ENCODE results near the gene KLF12. TPM values are rescaled to one million over a fixed set of nuclear protein-coding genes. Genes with fewer than 3 reads are reported as not detected.

The KLF12 gene
- total RNA-seq, 1 donor from 2014 or later: 21.7 TPM

DNA sequence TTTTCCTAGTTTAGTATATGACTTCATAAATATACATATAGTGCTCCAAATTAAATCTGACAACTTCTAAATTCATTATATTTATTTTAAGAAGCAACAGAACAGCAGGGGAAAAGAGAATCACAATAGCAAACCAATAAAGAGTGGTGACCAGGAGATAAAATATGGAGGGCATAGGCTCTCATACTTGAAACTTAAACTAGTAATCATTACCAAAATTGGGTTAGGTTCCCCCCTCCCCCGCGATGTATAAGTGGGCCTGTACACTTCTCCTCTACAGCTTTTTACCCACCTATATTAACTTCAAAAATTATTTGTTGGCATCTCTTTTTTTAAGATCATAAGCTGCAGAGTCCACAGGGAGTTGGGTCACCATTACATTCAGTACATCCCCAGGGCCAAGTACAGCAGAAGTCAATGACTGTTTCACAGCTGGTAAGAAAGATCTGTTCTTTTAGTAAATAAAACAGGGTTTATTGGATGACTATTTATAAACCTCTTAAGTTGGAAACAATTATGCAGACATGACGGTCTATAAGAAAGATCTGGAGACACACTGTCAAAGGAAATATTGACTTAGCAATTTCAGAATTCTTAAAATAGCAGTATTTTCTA lies 29.4 kb downstream of the KLF12 start:
- H3K4me3 Mint-ChIP-seq: no peak overlapping the region
- H3K27me3 Mint-ChIP-seq: no peaks in the 10 kb centered on the region
- H3K4me1 Mint-ChIP-seq: peaks cover 5% of the 10 kb centered on the region
- no peak for DNase-seq
- H3K27ac Mint-ChIP-seq: no peak overlapping the region
- peaks cover 7% of the 10 kb centered on the region for H3K9me3 Mint-ChIP-seq
- peaks cover 19% of the 10 kb centered on the region for H3K36me3 Mint-ChIP-seq (ENCODE audit: low read depth)
- intact Hi-C loops (cut with micrococcal nuclease): no loop called here

DNA sequence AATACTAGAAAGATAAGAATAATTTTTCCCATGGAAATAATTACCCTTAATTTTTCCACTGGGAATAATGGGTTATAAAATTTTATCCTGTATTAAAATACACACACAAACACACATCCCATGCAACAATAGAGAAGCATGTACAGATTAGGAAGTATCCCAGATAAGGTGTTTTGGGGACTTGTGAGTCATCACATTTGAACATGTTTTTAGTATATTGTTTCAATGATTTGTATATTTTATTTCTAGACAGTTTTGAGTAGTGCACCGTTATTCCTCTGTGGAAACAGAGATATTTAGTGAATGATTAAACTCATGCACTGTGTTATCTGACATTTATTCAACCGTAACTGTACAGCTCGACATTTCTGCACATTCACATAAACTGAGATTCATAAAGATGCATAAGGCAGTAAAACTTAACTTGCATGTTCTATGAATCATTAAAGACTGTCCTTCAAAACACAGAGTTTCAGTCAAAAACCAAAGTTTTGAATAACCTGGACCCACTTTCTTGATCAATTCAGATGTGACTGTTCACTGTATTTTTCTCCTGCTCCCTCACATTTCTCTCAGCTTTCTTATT lies 30.1 kb downstream of the KLF12 start:
- intact Hi-C loops (cut with micrococcal nuclease): no loop called here
- Mint-ChIP-seq H3K9me3 (peaks cover 7% of the 10 kb centered on the region), H3K4me1 (peaks cover 5% of the 10 kb centered on the region), H3K36me3 (ENCODE audit: low read depth) (peaks cover 18% of the 10 kb centered on the region), H3K27me3 (no peaks in the 10 kb centered on the region), H3K4me3 (no peak overlapping the region), H3K27ac (no peak overlapping the region)
- no peak for DNase-seq

GRCh38 chr13:74103196-74103595 lies 31.0 kb downstream of the KLF12 start:
- Mint-ChIP-seq H3K27ac (no peak overlapping the region), H3K36me3 (ENCODE audit: low read depth) (peaks cover 15% of the 10 kb centered on the region), H3K4me3 (no peak overlapping the region), H3K9me3 (peaks cover 7% of the 10 kb centered on the region), H3K4me1 (peaks cover 5% of the 10 kb centered on the region), H3K27me3 (no peaks in the 10 kb centered on the region)
- no peak for DNase-seq
- intact Hi-C loops (cut with micrococcal nuclease): no loop called here

- Mint-ChIP-seq H3K27ac (no peak overlapping the region), H3K4me1 (peaks cover 5% of the 10 kb centered on the region), H3K4me3 (no peak overlapping the region), H3K27me3 (no peaks in the 10 kb centered on the region), H3K36me3 (ENCODE audit: low read depth) (peaks cover 15% of the 10 kb centered on the region), H3K9me3 (peaks cover 7% of the 10 kb centered on the region)
- DNase-seq: no peak
- intact Hi-C loops (cut with micrococcal nuclease): no loop called here
Measured at GRCh38 chr13:74102691-74103090, 31.5 kb downstream of the KLF12 start.

DNA sequence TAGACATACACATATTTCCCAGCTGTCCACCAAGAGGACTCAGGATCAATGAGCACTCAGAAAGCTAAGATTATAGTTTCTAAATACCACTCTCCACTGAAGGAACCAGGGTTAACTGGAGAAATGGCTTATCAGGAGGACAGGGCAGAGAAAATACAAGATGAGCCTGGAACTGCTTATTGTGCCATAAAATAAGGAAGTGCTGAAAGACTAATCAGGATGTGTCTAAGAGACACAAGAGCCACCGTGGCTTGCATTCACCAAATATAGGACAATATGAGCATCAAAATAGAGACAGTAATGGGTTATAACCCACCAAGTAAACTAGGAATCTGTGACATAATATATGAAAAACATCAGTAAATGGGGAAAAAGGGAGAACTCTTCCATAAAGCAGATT lies 32.8 kb downstream of the KLF12 start:
- Mint-ChIP-seq H3K27me3 (no peaks in the 10 kb centered on the region), H3K4me3 (no peak overlapping the region), H3K27ac (no peak overlapping the region), H3K9me3 (peaks cover 7% of the 10 kb centered on the region), H3K4me1 (peaks cover 3% of the 10 kb centered on the region), H3K36me3 (ENCODE audit: low read depth) (peaks cover 11% of the 10 kb centered on the region)
- DNase-seq: no peak
- intact Hi-C loops (cut with micrococcal nuclease): no loop called here

- Mint-ChIP-seq H3K9me3 (peaks cover 11% of the 10 kb centered on the region), H3K36me3 (ENCODE audit: low read depth) (peaks cover 11% of the 10 kb centered on the region), H3K27me3 (no peaks in the 10 kb centered on the region), H3K4me1 (peaks cover 6% of the 10 kb centered on the region), H3K27ac (no peak overlapping the region), H3K4me3 (no peak overlapping the region)
- no peak for DNase-seq
- intact Hi-C loops (cut with micrococcal nuclease): no loop called here
Measured at GRCh38 chr13:74098077-74098476, 36.1 kb downstream of the KLF12 start.

GRCh38 chr13:74097116-74097515 lies 37.1 kb downstream of the KLF12 start:
- no peak overlapping the region for H3K27ac Mint-ChIP-seq

DNA sequence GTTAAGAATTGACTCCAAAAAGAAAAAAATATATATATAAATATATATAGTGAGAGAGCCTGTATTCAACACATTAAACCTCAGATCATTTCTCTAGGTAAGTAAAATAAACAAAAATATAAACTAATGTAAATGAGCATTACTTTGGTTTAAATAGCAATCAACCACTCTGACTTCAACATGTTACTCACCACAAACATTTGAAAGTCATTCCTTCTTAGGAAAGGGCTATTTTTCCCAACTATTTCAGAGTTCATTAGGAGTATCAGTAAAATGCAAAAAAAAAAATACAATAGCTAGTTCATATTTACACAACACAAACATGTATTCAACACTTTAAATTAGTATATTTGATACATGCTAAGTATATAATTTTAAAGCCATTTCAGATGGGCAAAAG lies 40.5 kb downstream of the KLF12 start:
- intact Hi-C loops (cut with micrococcal nuclease): loop anchor here (5.0 kb wide), 1 partner anchor 39 kb away; the partner anchor contains the start of gene KLF12
- H3K4me1 Mint-ChIP-seq: peaks cover 26% of the 10 kb centered on the region
- no peak overlapping the region for H3K4me3 Mint-ChIP-seq
- peaks cover 9% of the 10 kb centered on the region for H3K36me3 Mint-ChIP-seq (ENCODE audit: low read depth)
- DNase-seq: no peak
- peaks cover 7% of the 10 kb centered on the region for H3K9me3 Mint-ChIP-seq
- H3K27ac Mint-ChIP-seq: no peak overlapping the region
- no peaks in the 10 kb centered on the region for H3K27me3 Mint-ChIP-seq

More at GRCh38 chr13:74097116-74097515, 37.1 kb downstream of the KLF12 start:
- peaks cover 7% of the 10 kb centered on the region for H3K9me3 Mint-ChIP-seq
- intact Hi-C loops (cut with micrococcal nuclease): no loop called here
- peaks cover 10% of the 10 kb centered on the region for H3K4me1 Mint-ChIP-seq
- H3K4me3 Mint-ChIP-seq: no peak overlapping the region
- H3K36me3 Mint-ChIP-seq (ENCODE audit: low read depth): peaks cover 9% of the 10 kb centered on the region
- DNase-seq: no peak
- no peaks in the 10 kb centered on the region for H3K27me3 Mint-ChIP-seq

GRCh38 chr13:74092711-74093110 lies 41.5 kb downstream of the KLF12 start:
- peaks cover 29% of the 10 kb centered on the region for H3K4me1 Mint-ChIP-seq
- no peak for DNase-seq
- intact Hi-C loops (cut with micrococcal nuclease): loop anchor here (5.0 kb wide), 1 partner anchor 40 kb away; the partner anchor contains the start of gene KLF12
- H3K9me3 Mint-ChIP-seq: peaks cover 7% of the 10 kb centered on the region
- no peaks in the 10 kb centered on the region for H3K27me3 Mint-ChIP-seq
- H3K4me3 Mint-ChIP-seq: no peak overlapping the region
- peaks cover 9% of the 10 kb centered on the region for H3K36me3 Mint-ChIP-seq (ENCODE audit: low read depth)
- no peak overlapping the region for H3K27ac Mint-ChIP-seq

GRCh38 chr13:74090869-74091605 lies 43.2 kb downstream of the KLF12 start:
- intact Hi-C loops (cut with micrococcal nuclease): loop anchor here (2.0 to 5.0 kb wide), 2 partner anchors 28 to 41 kb away; partner anchors contain the start of gene KLF12
- DNase-seq: no peak
- Mint-ChIP-seq H3K36me3 (ENCODE audit: low read depth) (peaks cover 16% of the 10 kb centered on the region), H3K4me1 (peaks cover 29% of the 10 kb centered on the region), H3K27ac (peak overlapping the region; percentile 68), H3K27me3 (no peaks in the 10 kb centered on the region), H3K9me3 (peaks cover 7% of the 10 kb centered on the region), H3K4me3 (peak overlapping the region; percentile 56)

GRCh38 chr13:74090397-74090796 lies 43.8 kb downstream of the KLF12 start:
- H3K4me3 Mint-ChIP-seq: peak overlapping the region; percentile 7
- H3K27me3 Mint-ChIP-seq: no peaks in the 10 kb centered on the region
- intact Hi-C loops (cut with micrococcal nuclease): loop anchor here (2.0 to 5.0 kb wide), 2 partner anchors 28 to 42 kb away; partner anchors contain the start of gene KLF12
- H3K4me1 Mint-ChIP-seq: peaks cover 28% of the 10 kb centered on the region
- peaks cover 16% of the 10 kb centered on the region for H3K36me3 Mint-ChIP-seq (ENCODE audit: low read depth)
- H3K27ac Mint-ChIP-seq: no peak overlapping the region
- DNase-seq: no peak
- H3K9me3 Mint-ChIP-seq: peaks cover 3% of the 10 kb centered on the region

DNA sequence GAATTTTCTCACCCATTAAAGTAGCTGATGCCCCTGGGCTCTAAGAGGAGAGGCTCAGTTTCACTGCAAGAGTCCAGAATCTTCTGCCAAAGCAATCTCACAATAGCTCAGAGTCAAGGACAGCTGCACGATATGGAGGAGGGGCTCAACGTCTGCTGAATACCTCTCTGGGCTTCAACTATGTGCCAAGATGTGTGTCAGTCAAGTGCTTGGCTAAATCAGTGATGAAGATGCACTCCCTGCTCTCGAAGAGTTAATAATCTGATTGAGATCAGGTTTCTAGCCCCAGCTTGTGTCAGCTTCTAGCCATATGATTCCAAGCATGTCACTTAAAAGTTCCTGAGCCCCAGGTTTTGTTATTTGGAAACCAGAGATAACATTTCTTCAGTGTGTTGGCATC lies 46.8 kb downstream of the KLF12 start:
- DNase-seq: no peak
- Mint-ChIP-seq H3K4me3 (no peak overlapping the region), H3K9me3 (peaks cover 8% of the 10 kb centered on the region), H3K36me3 (ENCODE audit: low read depth) (peaks cover 22% of the 10 kb centered on the region), H3K27ac (no peak overlapping the region), H3K4me1 (peaks cover 37% of the 10 kb centered on the region), H3K27me3 (no peaks in the 10 kb centered on the region)
- intact Hi-C loops (cut with micrococcal nuclease): no loop called here

Measured in activated CD4-positive, alpha-beta T cell treated with anti-CD3 and anti-CD28 coated beads, Interleukin-2, amount 10 ng/mL, durations not matched to agents 24 days and 14 days (primary cell).